MM.1S (cell line): ENCODE data around the gene TMEM263.

Experiments used
- CTCF ChIP-seq: fragments of 300-600 bp; sonication (generic); IDR thresholded peaks from 2 replicates; pipeline ENCODE4 v1.5.1; 2016; ENCODE audit warnings: antibody characterized with exemption, low read length, mixed read lengths
- EZH2 ChIP-seq: fragments of 300-600 bp; sonication (generic); optimal IDR thresholded peaks from 2 replicates; pipeline ENCODE3; 2017; ENCODE audit warnings: low read depth, mild to moderate bottlenecking, antibody characterized with exemption, low read length, mixed read lengths

GRCh38 chr12:106906715-106907114 is 49.0 kb upstream of the TMEM263 start:
- TF ChIP-seq EZH2 (no peak), CTCF (no peak)
